PFSK-1 (cell line): Measurements from ENCODE around the gene TP53BP1.

Experiments
- FOXP2 ChIP-seq: optimal IDR thresholded peaks from 2 replicates; pipeline ENCODE3; 2011; ENCODE audit warnings: borderline replicate concordance, control low read depth, inconsistent platforms; ENCODE audit not compliant: insufficient read depth; ENCODE audit errors: extremely low read length, extremely low read depth
- POLR2AphosphoS5 ChIP-seq: IDR thresholded peaks from 2 replicates; pipeline ENCODE4 v1.6.1; 2012; ENCODE audit warnings: low read depth, mild to moderate bottlenecking, control low read depth, low read length, moderate library complexity
- SIN3A ChIP-seq: IDR thresholded peaks from 2 replicates; pipeline ENCODE4 v1.6.1; 2012; ENCODE audit warnings: mild to moderate bottlenecking, low read length, moderate library complexity, borderline replicate concordance; ENCODE audit not compliant: insufficient read depth
- TAF1 ChIP-seq: IDR thresholded peaks from 2 replicates; pipeline ENCODE4 v1.6.1; 2012; ENCODE audit warnings: low read length, control low read depth, borderline replicate concordance; ENCODE audit not compliant: insufficient read depth
- TF ChIP-seq, protein P1 (sequence below), 2 experiments: IDR thresholded peaks; 2 replicates each; pipeline versions ENCODE4 v1.6.1 to v1.8.0; 2011 to 2012; ENCODE audit warnings: low read depth in 2 of 2, low read length in 2 of 2, control low read depth in 1 of 2, inconsistent platforms in 1 of 2, mild to moderate bottlenecking in 1 of 2, moderate library complexity in 1 of 2; ENCODE audit not compliant: insufficient read depth in 1 of 2

DNA sequence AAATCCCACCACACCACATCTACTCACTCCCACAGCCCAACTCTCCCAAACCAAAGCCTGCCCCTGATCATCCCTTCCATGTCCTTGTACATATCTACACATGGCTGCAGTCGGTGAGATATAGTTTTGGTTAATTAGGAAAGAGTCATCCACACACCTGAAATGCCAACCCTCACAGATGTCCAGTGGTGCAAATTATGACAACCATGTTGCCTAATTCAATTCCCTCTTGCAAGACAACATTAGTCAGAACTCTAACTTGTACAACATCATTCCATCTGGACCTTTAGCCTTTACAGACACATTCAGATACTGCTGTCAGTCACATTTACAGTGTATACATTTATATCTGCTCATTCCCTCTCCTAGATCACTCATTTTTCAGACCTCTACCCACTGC is 80.9 kb downstream of the TP53BP1 start:
- TF ChIP-seq POLR2AphosphoS5 (no peak), SIN3A (no peak), TAF1 (no peak), FOXP2 (no peak)
- TF ChIP-seq, protein P1, sequence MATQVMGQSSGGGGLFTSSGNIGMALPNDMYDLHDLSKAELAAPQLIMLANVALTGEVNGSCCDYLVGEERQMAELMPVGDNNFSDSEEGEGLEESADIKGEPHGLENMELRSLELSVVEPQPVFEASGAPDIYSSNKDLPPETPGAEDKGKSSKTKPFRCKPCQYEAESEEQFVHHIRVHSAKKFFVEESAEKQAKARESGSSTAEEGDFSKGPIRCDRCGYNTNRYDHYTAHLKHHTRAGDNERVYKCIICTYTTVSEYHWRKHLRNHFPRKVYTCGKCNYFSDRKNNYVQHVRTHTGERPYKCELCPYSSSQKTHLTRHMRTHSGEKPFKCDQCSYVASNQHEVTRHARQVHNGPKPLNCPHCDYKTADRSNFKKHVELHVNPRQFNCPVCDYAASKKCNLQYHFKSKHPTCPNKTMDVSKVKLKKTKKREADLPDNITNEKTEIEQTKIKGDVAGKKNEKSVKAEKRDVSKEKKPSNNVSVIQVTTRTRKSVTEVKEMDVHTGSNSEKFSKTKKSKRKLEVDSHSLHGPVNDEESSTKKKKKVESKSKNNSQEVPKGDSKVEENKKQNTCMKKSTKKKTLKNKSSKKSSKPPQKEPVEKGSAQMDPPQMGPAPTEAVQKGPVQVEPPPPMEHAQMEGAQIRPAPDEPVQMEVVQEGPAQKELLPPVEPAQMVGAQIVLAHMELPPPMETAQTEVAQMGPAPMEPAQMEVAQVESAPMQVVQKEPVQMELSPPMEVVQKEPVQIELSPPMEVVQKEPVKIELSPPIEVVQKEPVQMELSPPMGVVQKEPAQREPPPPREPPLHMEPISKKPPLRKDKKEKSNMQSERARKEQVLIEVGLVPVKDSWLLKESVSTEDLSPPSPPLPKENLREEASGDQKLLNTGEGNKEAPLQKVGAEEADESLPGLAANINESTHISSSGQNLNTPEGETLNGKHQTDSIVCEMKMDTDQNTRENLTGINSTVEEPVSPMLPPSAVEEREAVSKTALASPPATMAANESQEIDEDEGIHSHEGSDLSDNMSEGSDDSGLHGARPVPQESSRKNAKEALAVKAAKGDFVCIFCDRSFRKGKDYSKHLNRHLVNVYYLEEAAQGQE (IDR thresholded peaks at IDR 0.05; ENCODE audit: insufficient read depth in 1 of 2, low read depth in 2 of 2, low read length in 2 of 2) = no peak
